SK-N-SH (cell line): Measurements from ENCODE around the gene GALNT5. TPM values are rescaled to one million over a fixed set of nuclear protein-coding genes. Genes with fewer than 3 reads are reported as not detected.
A peak's percentile ranks its signal among the peaks of the same experiment; 100 is the strongest.

ENCODE experiments used
- CTCF ChIA-PET: fragments of 300-600, 350-600 bp; formaldehyde crosslinking; extraction: SDS; loops from one replicate; lab custom pipeline; 2021; lab: Yijun Ruan, JAX
- POLR2A ChIA-PET: fragments of 350-600 bp; sonication (Branson Sonifier 250); formaldehyde crosslinking; extraction: SDS; loops from one replicate; lab custom pipeline; 2020; ENCODE audit warnings: antibody characterized with exemption, inconsistent platforms; lab: Yijun Ruan, JAX
- DNase-seq: peaks from one replicate; pipeline ENCODE4 v3.0.0; 2012
- H2AFZ ChIP-seq: fragments of 200-600 bp; sonication (generic); 2 replicates; pipeline ENCODE4 v1.8.1; 2016; ENCODE audit warnings: antibody characterized with exemption, mild to moderate bottlenecking, low read depth
- H3F3A ChIP-seq: fragments of 200-600 bp; sonication (generic); replicated peaks from 2 replicates; pipeline ENCODE3; 2016; ENCODE audit warnings: antibody characterized with exemption, mild to moderate bottlenecking; ENCODE audit not compliant: insufficient read depth
- H3K27ac ChIP-seq, 2 experiments: fragments of 200-500 bp in 1 of 2; fragments of 200-600 bp in 1 of 2; sonication (Bioruptor generic) in 1 of 2; sonication (generic), shearing (Covaris generic) in 1 of 2; 2 replicates each; pipeline versions ENCODE4 v1.5.1 to v1.6.1; 2014 to 2016; ENCODE audit warnings: low read depth in 2 of 2, inconsistent platforms in 1 of 2, low read length in 1 of 2, mild to moderate bottlenecking in 1 of 2, mixed read lengths in 1 of 2
- H3K27me3 ChIP-seq: fragments of 200-600 bp; sonication (generic), shearing (Covaris generic); 2 replicates; pipeline ENCODE4 v1.6.1; 2016; ENCODE audit warnings: mixed run types; ENCODE audit not compliant: insufficient read depth
- H3K36me3 ChIP-seq, 2 experiments: fragments of 200-500 bp in 1 of 2; fragments of 200-600 bp in 1 of 2; sonication (Bioruptor generic) in 1 of 2; sonication (generic) in 1 of 2; replicated peaks in 1 of 2; 2 replicates each; pipeline versions ENCODE3 to v1.5.1; 2014 to 2016; ENCODE audit warnings: low read length in 1 of 2, mild to moderate bottlenecking in 1 of 2; ENCODE audit not compliant: insufficient read depth in 2 of 2, control insufficient read depth in 1 of 2
- H3K4me1 ChIP-seq, 2 experiments: fragments of 200-500 bp in 1 of 2; fragments of 200-600 bp in 1 of 2; sonication (Bioruptor generic) in 1 of 2; sonication (generic), shearing (Covaris generic) in 1 of 2; 2 replicates each; pipeline versions ENCODE4 v1.5.1 to v1.6.1; 2014 to 2016; ENCODE audit warnings: low read depth in 1 of 2, low read length in 1 of 2, mixed run types in 1 of 2; ENCODE audit not compliant: insufficient read depth in 2 of 2, control insufficient read depth in 1 of 2
- H3K4me2 ChIP-seq: fragments of 200-600 bp; sonication (generic), shearing (Covaris generic); 2 replicates; pipeline ENCODE4 v1.6.1; 2017; ENCODE audit warnings: mixed run types
- H3K4me3 ChIP-seq, 2 experiments: fragments of 200-500 bp in 1 of 2; fragments of 200-600 bp in 1 of 2; sonication (Bioruptor generic) in 1 of 2; sonication (generic), shearing (Covaris generic) in 1 of 2; 2 replicates each; pipeline versions ENCODE4 v1.5.1 to v1.8.1; 2014 to 2016; ENCODE audit warnings: low read depth in 2 of 2, inconsistent platforms in 1 of 2, low read length in 1 of 2, mild to moderate bottlenecking in 1 of 2, mixed read lengths in 1 of 2, moderate library complexity in 1 of 2
- H3K79me2 ChIP-seq: fragments of 200-600 bp; sonication (generic); 2 replicates; pipeline ENCODE4 v1.8.1; 2017; ENCODE audit warnings: mild to moderate bottlenecking; ENCODE audit not compliant: insufficient read depth
- H3K9ac ChIP-seq: fragments of 200-600 bp; sonication (generic); 2 replicates; pipeline ENCODE4 v1.6.1; 2017; ENCODE audit warnings: mixed run types
- H3K9me2 ChIP-seq: fragments of 200-600 bp; sonication (generic); 2 replicates; pipeline ENCODE4 v1.6.1; 2017; ENCODE audit warnings: mixed run types
- H3K9me3 ChIP-seq: fragments of 200-600 bp; sonication (generic); 2 replicates; pipeline ENCODE4 v1.6.1; 2017; ENCODE audit warnings: mixed run types, mild to moderate bottlenecking, moderate library complexity
- H4K20me1 ChIP-seq: fragments of 200-600 bp; sonication (generic); 2 replicates; pipeline ENCODE4 v1.6.1; 2017; ENCODE audit warnings: mild to moderate bottlenecking, mixed run types; ENCODE audit not compliant: insufficient read depth
- CHD2 ChIP-seq: fragments of 150-350 bp; IDR thresholded peaks from 2 replicates; pipeline ENCODE4 v1.6.1; 2018; ENCODE audit warnings: low read length; ENCODE audit not compliant: partially characterized antibody
- FOSL2 ChIP-seq: IDR thresholded peaks from 2 replicates; pipeline ENCODE4 v1.4.0; 2012; ENCODE audit warnings: low read depth, mild to moderate bottlenecking, moderate library complexity, borderline replicate concordance
- FOXJ3 ChIP-seq: sonication (generic); formaldehyde crosslinking; IDR thresholded peaks from 2 replicates; pipeline ENCODE4 v1.5.1; 2020; ENCODE audit warnings: mild to moderate bottlenecking, missing genetic modification reagents
- GATA2 ChIP-seq: sonication (generic); formaldehyde crosslinking; IDR thresholded peaks from 2 replicates; pipeline ENCODE4 v1.5.0; 2020; ENCODE audit warnings: mild to moderate bottlenecking, missing genetic modification reagents
- JUND ChIP-seq: IDR thresholded peaks from 2 replicates; pipeline ENCODE4 v1.4.0; 2012
- NFIC ChIP-seq: IDR thresholded peaks from 2 replicates; pipeline ENCODE4 v1.4.0; 2012; ENCODE audit warnings: borderline replicate concordance
- NRF1 ChIP-seq: IDR thresholded peaks from 2 replicates; pipeline ENCODE4 v1.6.1; 2012; ENCODE audit warnings: low read depth, mild to moderate bottlenecking, low read length
- RAD21 ChIP-seq: IDR thresholded peaks from 2 replicates; pipeline ENCODE4 v1.6.1; 2012; ENCODE audit warnings: mild to moderate bottlenecking, low read length
- RCOR1 ChIP-seq: fragments of 150-350 bp; IDR thresholded peaks from 2 replicates; pipeline ENCODE4 v1.6.1; 2017; ENCODE audit warnings: antibody characterized with exemption, low read length
- SMC3 ChIP-seq: IDR thresholded peaks from 2 replicates; pipeline ENCODE4 v1.6.1; 2012; ENCODE audit warnings: low read depth, low read length, improper control_type of control experiment
- TAF1 ChIP-seq: IDR thresholded peaks from 2 replicates; pipeline ENCODE4 v1.6.1; 2012; ENCODE audit warnings: low read depth, mild to moderate bottlenecking, low read length, moderate library complexity, borderline replicate concordance
- TCF12 ChIP-seq: IDR thresholded peaks from 2 replicates; pipeline ENCODE4 v1.4.0; 2012
- WGBS: methylation state at CpG from one replicate; pipeline ENCODE4 v1.1.6; 2017; ENCODE audit warnings: low lambda C conversion rate; 5-methylcytosine and 5-hydroxymethylcytosine counted together
- polyA plus RNA-seq, 3 experiments: library from polyadenylated mRNA; depleted of rRNA; stranded (reverse); fragments of >200 nt; gene quantifications; 2 replicates each; pipeline ENCODE4 v1.2.3, GENCODE V29; 2012
- TF ChIP-seq, protein P1 (sequence below): IDR thresholded peaks from 2 replicates; pipeline ENCODE4; 2012
- TF ChIP-seq, protein P2 (sequence below): IDR thresholded peaks from 2 replicates; pipeline ENCODE4 v1.4.0; 2012; ENCODE audit warnings: low read depth
- TF ChIP-seq, protein P3 (sequence below): IDR thresholded peaks from 2 replicates; pipeline ENCODE4 v1.4.0; 2012; ENCODE audit warnings: low read depth, borderline replicate concordance
- TF ChIP-seq, protein P4 (sequence below): IDR thresholded peaks from 2 replicates; pipeline ENCODE4 v1.6.1; 2012; ENCODE audit warnings: mild to moderate bottlenecking, low read depth, low read length, moderate library complexity

GALNT5 gene
- polyA plus RNA-seq, 1 of the 3 experiments (the other 2 are of a cell fraction), result 10.4 TPM

DNA sequence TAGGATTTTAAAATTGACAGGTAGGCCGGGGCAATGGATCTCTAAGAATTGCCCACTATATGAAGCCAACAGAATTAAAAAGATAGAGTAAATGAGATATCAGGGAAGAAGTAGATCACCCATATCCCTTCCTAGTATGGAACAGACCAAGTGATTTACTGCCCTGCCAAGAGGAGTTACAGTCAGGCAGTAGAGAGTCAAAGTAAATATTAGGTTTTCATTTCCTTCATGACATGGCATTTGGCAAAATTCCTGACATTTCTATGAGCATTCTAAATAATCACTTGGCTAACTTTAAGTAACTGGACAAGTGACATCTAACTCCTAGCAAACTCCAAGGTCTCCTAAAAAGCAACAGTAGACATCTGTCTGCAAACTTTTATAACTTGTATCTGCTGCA lies 33.5 kb downstream of the GALNT5 start:
- no peaks in the 10 kb centered on the region for H3K79me2 ChIP-seq
- H3K9me3 ChIP-seq, result no peaks in the 10 kb centered on the region
- TF ChIP-seq, protein P1, sequence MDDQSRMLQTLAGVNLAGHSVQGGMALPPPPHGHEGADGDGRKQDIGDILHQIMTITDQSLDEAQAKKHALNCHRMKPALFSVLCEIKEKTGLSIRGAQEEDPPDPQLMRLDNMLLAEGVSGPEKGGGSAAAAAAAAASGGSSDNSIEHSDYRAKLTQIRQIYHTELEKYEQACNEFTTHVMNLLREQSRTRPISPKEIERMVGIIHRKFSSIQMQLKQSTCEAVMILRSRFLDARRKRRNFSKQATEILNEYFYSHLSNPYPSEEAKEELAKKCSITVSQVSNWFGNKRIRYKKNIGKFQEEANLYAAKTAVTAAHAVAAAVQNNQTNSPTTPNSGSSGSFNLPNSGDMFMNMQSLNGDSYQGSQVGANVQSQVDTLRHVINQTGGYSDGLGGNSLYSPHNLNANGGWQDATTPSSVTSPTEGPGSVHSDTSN, result peak; percentile 12; the same call in 1 of the 2 replicates
- TF ChIP-seq TAF1, result no peak
- TF ChIP-seq, protein P2, sequence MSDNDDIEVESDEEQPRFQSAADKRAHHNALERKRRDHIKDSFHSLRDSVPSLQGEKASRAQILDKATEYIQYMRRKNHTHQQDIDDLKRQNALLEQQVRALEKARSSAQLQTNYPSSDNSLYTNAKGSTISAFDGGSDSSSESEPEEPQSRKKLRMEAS, result no peak
- TF ChIP-seq RCOR1, result no peak
- H3K4me2 ChIP-seq, result no peak overlapping the region
- ChIA-PET POLR2A (no interaction called here), CTCF (no interaction called here)
- H3K36me3 ChIP-seq, result peaks cover 3% of the 10 kb centered on the region in 2 experiments
- no peaks in the 10 kb centered on the region for H4K20me1 ChIP-seq
- WGBS, result 14% methylated on average over 1 of the region's 1 CpG
- no peaks in the 10 kb centered on the region for H3F3A ChIP-seq
- no peaks in the 10 kb centered on the region for H3K9me2 ChIP-seq
- no peaks in the 10 kb centered on the region for H3K27me3 ChIP-seq
- H3K4me3 ChIP-seq, result no peak overlapping the region
- H3K4me1 ChIP-seq, result no peaks in the 10 kb centered on the region
- no peak for DNase-seq
- no peak overlapping the region for H2AFZ ChIP-seq
- no peak overlapping the region for H3K9ac ChIP-seq
- H3K27ac ChIP-seq, result no peak overlapping the region

DNA sequence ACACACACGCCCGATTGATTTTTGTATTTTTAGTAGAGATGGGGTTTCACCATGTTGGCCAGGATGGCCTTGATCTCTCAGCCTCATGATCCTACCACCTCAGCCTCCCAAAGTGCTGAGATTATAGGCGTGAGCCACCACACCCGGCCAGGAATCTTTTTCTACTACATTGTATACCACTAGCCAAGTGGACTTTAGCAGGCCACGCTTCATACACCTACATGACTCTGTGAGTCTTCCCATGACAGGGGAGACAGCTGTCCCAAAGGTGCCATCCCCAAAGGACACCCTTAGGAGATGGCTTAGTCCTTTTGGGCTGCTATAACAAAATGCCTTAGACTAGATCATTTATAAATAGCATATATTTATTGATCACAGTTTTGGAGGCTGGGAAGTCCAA lies 35.3 kb downstream of the GALNT5 start:
- Histone ChIP-seq H3K27me3 (no peaks in the 10 kb centered on the region), H3K36me3 (peaks cover 3% of the 10 kb centered on the region in 2 experiments)
- WGBS, result 43% methylated on average over 5 of the region's 5 CpGs
- TF ChIP-seq NRF1, result no peak
- no peak for TF ChIP-seq NFIC
- TF ChIP-seq, all 33 proteins: peak for 0
- ChIA-PET POLR2A (no interaction called here), CTCF (interaction anchor here (3.5 kb wide), 1 partner anchor 9 kb away, joined by 19 read pairs; no protein-coding TSS in a partner anchor)
- Histone ChIP-seq H3F3A (no peaks in the 10 kb centered on the region), H3K4me1 (no peaks in the 10 kb centered on the region), H3K9ac (no peak overlapping the region), H3K4me2 (no peak overlapping the region), H3K9me3 (no peaks in the 10 kb centered on the region), H4K20me1 (no peaks in the 10 kb centered on the region), H3K79me2 (no peaks in the 10 kb centered on the region), H3K9me2 (no peaks in the 10 kb centered on the region), H2AFZ (no peak overlapping the region), H3K27ac (no peak overlapping the region), H3K4me3 (no peak overlapping the region)
- DNase-seq, result no peak

DNA sequence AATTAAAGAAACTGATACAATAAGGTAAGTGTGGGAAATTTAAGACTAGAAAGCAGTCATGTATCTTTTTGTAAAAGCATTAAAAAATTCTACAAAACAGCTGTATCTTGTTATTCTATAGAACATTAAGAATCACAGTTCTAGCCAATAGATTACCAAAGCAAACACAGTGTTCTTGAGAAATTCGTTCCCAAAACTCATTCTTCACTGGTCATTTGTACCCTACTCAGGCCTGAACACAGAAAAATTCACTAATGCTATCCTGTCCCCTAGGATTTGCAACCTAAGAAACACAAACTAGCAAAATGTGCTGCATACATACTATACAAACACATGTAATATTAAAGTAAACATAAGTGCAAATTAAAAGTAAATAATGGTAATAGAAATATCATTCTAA lies 39.0 kb downstream of the GALNT5 start:
- no peak for DNase-seq
- H3K36me3 ChIP-seq, result peaks cover 0 to 3% of the 10 kb centered on the region in 2 experiments
- no peaks in the 10 kb centered on the region for H3K4me1 ChIP-seq
- H2AFZ ChIP-seq, result no peak overlapping the region
- no peaks in the 10 kb centered on the region for H3K27me3 ChIP-seq
- H3F3A ChIP-seq, result no peaks in the 10 kb centered on the region
- no peak overlapping the region for H3K4me3 ChIP-seq
- H3K4me2 ChIP-seq, result no peak overlapping the region
- H4K20me1 ChIP-seq, result no peaks in the 10 kb centered on the region
- H3K79me2 ChIP-seq, result no peaks in the 10 kb centered on the region
- ChIA-PET POLR2A (no interaction called here), CTCF (interaction anchor here (1.2 to 2.1 kb wide), 2 partner anchors 31 to 40 kb away, joined by 3 to 6 read pairs; no protein-coding TSS in a partner anchor)
- WGBS, result 12% methylated on average over 1 of the region's 1 CpG
- no peak overlapping the region for H3K9ac ChIP-seq
- H3K27ac ChIP-seq, result no peak overlapping the region
- H3K9me2 ChIP-seq, result no peaks in the 10 kb centered on the region
- H3K9me3 ChIP-seq, result no peaks in the 10 kb centered on the region
- TF ChIP-seq TCF12 (no peak), JUND (no peak), FOXJ3 (CRISPR knock-in tag) (no peak), CHD2 (no peak), TAF1 (no peak), NRF1 (no peak), RAD21 (no peak), FOSL2 (no peak), RCOR1 (no peak), GATA2 (no peak), SMC3 (no peak)
- TF ChIP-seq, protein P3, sequence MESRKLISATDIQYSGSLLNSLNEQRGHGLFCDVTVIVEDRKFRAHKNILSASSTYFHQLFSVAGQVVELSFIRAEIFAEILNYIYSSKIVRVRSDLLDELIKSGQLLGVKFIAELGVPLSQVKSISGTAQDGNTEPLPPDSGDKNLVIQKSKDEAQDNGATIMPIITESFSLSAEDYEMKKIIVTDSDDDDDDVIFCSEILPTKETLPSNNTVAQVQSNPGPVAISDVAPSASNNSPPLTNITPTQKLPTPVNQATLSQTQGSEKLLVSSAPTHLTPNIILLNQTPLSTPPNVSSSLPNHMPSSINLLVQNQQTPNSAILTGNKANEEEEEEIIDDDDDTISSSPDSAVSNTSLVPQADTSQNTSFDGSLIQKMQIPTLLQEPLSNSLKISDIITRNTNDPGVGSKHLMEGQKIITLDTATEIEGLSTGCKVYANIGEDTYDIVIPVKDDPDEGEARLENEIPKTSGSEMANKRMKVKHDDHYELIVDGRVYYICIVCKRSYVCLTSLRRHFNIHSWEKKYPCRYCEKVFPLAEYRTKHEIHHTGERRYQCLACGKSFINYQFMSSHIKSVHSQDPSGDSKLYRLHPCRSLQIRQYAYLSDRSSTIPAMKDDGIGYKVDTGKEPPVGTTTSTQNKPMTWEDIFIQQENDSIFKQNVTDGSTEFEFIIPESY, result no peak
- TF ChIP-seq, protein P4, sequence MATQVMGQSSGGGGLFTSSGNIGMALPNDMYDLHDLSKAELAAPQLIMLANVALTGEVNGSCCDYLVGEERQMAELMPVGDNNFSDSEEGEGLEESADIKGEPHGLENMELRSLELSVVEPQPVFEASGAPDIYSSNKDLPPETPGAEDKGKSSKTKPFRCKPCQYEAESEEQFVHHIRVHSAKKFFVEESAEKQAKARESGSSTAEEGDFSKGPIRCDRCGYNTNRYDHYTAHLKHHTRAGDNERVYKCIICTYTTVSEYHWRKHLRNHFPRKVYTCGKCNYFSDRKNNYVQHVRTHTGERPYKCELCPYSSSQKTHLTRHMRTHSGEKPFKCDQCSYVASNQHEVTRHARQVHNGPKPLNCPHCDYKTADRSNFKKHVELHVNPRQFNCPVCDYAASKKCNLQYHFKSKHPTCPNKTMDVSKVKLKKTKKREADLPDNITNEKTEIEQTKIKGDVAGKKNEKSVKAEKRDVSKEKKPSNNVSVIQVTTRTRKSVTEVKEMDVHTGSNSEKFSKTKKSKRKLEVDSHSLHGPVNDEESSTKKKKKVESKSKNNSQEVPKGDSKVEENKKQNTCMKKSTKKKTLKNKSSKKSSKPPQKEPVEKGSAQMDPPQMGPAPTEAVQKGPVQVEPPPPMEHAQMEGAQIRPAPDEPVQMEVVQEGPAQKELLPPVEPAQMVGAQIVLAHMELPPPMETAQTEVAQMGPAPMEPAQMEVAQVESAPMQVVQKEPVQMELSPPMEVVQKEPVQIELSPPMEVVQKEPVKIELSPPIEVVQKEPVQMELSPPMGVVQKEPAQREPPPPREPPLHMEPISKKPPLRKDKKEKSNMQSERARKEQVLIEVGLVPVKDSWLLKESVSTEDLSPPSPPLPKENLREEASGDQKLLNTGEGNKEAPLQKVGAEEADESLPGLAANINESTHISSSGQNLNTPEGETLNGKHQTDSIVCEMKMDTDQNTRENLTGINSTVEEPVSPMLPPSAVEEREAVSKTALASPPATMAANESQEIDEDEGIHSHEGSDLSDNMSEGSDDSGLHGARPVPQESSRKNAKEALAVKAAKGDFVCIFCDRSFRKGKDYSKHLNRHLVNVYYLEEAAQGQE, result no peak
